HUDEP-2 (cell line): ENCODE data around the gene DFFB.
"Not testable (repeated sequence)": the region's sequence is repeated elsewhere in the genome, so short reads cannot be mapped to it uniquely, and the experiment has no call there.

Experiments used
- DNase-seq, 76 experiments: peaks; one replicate each; lab custom pipeline; 2025; ENCODE audit not compliant: unreplicated experiment in 76 of 76; lab: John Stamatoyannopoulos, UW

The DFFB gene

GRCh38 chr1:3907031-3907534 lies 49.8 kb downstream of the DFFB start:
- peak in 62 of 76 experiments; percentile 7 to 78 (median 44) for DNase-seq

GRCh38 chr1:3907621-3908165 lies 50.4 kb downstream of the DFFB start:
- DNase-seq: peak in 1 of 76 experiments; percentile 3

GRCh38 chr1:3908886-3909517 lies 51.7 kb downstream of the DFFB start:
- DNase-seq: no peak

- DNase-seq: no peak
Observed at GRCh38 chr1:3909615-3910014, 52.3 kb downstream of the DFFB start.

GRCh38 chr1:3910049-3910731 lies 52.9 kb downstream of the DFFB start:
- DNase-seq: no peak

GRCh38 chr1:3910857-3911845 lies 53.9 kb downstream of the DFFB start:
- DNase-seq: peak in 51 of 76 experiments; percentile 2 to 73 (median 46)

- no peak for DNase-seq
Observed at GRCh38 chr1:3911981-3912808, 54.9 kb downstream of the DFFB start.

- no peak for DNase-seq
Observed at GRCh38 chr1:3912809-3913685, 55.8 kb downstream of the DFFB start.

GRCh38 chr1:3914331-3914851 lies 57.1 kb downstream of the DFFB start:
- DNase-seq: no peak

- no peak for DNase-seq
Observed at GRCh38 chr1:3914911-3915310, 57.6 kb downstream of the DFFB start.

- DNase-seq: no peak
Observed at GRCh38 chr1:3915551-3916121, 58.4 kb downstream of the DFFB start.

GRCh38 chr1:3917761-3918160 lies 60.5 kb downstream of the DFFB start:
- DNase-seq: no peak

GRCh38 chr1:3918359-3918758 lies 61.1 kb downstream of the DFFB start:
- DNase-seq: not testable (repeated sequence)

GRCh38 chr1:3918966-3919611 lies 61.8 kb downstream of the DFFB start:
- DNase-seq: no peak

GRCh38 chr1:3919706-3920105 lies 62.4 kb downstream of the DFFB start:
- DNase-seq: no peak

GRCh38 chr1:3921765-3922164 lies 64.5 kb downstream of the DFFB start:
- DNase-seq: no peak

GRCh38 chr1:3922201-3922725 lies 65.0 kb downstream of the DFFB start:
- no peak for DNase-seq

GRCh38 chr1:3922851-3923250 lies 65.6 kb downstream of the DFFB start:
- no peak for DNase-seq
